Medulla oblongata (tissue), 1 donor: ENCODE measurements around the gene CLHC1.
"Not testable (repeated sequence)": the region's sequence is repeated elsewhere in the genome, so short reads cannot be mapped to it uniquely, and the experiment has no call there.

Experiments used
- DNase-seq: peaks from one replicate; pipeline ENCODE4 v3.0.0-alpha.2; 2015; ENCODE audit errors: extremely low spot score

The CLHC1 gene

DNA sequence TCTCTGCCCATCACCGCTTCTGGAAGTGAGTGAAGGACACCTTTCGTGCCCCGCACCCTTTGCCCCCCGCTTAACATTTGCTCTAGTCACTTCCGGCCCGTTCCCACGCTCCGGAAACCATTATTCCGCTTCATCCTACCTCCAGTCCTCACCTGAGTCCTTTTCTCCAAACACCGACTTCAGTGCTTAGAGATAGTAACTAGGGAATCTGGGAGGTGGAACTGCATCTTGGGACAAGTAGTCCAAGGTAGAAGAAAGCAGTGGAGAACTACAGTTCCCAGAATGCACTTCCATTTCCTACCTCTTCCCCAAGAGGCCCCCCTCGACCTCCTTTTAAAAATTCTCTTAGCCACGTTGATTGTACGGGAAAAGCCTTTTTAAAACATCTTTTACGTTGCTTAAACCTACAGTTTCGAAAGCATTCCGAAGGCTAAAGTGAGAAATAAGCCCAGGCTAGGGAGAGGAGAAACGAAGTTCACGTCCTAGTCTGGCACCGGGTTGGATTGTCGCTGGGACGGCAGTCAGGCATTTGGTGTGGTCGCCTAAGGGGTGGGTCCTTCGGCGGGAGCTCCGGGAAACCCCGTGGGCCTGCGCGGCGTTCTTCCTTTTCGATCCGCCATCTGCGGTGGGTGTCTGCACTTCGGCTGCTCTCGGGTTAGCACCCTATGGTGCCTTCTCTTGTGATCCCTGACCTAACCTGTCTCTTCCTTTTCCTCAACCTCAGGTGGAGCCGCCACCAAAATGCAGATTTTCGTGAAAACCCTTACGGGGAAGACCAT lies at the start of gene CLHC1, which contains the start of gene RPS27A:
CLHC1 (minus strand) TSS at position 210 of the 779 bp plus-strand sequence. CDS start 9,882 bp downstream, outside the sequence.
RPS27A (plus strand) TSS at position 605 of the 779 bp plus-strand sequence; CDS start at position 742, 137 bp downstream.
- peak; percentile 98 for DNase-seq

GRCh38 chr2:55280851-55281546 lies 48.9 kb upstream of the CLHC1 start:
- not testable (repeated sequence) for DNase-seq

DNA sequence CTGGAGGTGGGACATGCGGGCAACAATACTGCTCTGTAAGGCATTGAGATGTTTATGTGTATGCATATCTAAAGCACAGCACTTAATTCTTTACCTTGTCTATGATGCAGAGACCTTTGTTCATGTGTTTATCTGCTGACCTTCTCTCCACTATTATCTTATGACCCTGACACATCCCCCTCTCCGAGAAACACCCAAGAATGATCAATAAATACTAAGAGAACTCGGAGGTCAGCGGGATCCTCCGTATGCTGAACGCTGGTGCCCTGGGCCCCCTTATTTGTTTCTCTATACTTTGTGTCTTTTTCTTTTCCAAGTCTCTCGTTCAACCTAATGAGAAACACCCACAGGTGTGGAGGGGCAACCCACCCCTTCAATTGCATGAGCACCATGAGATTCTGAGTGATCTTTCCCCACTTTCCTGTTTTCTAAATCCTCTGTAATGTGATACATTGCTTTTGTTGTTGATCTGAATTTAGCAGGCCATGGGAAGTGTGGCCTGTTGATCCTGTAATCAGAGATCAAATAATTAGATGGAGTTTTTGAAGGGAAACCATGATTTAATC lies 47.8 kb upstream of the CLHC1 start:
- DNase-seq: not testable (repeated sequence)

GRCh38 chr2:55279214-55279835 lies 47.2 kb upstream of the CLHC1 start:
- not testable (repeated sequence) for DNase-seq

GRCh38 chr2:55277310-55277709 lies 45.2 kb upstream of the CLHC1 start:
- DNase-seq: no peak

- DNase-seq: not testable (repeated sequence)
These were observed 42.3 kb upstream of the CLHC1 start for GRCh38 chr2:55274346-55274745.

DNA sequence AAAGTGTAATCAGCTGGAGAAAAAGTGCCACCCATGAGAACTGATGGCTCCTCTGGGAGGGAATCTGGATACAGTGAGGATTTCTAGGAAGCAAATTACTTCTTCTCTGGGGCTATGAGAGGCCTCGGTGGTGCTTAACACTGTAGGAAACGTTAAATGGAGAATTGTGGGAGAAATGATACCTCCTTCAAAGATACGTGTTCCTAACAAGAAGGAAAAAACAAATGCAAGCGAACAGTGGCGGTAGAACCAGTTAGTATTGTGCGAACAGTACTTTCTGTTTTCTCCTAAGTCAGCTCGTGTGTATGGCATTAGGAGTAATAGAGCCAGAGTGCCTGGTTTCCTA lies 37.5 kb upstream of the CLHC1 start:
- no peak for DNase-seq

DNA sequence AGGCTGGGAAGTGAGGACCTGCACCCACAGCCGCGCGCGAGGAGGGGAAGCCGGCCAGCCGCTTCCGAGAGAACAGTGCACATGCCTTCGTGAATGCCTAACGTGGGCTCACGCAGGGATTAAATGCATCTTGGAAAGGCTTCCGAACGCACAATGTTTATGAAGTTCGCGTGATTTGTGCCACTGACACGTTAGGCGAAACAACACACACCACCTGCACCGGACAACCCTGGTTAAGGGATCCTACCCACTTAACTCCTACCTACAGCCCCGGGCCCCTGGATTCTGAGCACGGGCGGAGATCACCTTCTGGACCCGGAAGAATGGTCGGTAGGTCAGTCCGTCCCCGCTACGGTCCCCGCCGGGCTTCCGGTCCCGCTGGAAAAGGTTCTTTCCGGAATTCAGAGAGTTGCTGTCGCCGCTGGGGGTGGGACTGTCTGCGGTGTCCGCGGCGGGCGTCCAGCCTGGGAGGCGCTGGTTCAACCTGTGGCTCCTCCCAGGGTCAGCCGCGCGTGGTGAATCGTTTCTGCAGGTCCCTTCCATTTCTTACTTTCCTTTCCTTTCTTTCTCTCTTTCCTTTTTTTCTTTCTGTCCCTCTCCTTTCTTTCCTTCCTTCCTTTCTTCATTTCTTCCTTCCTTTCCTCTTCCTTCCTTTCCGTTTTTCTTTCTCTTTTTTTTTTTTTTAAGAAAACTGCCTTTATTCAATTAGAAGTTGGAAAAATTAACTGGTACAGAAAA lies 37.0 kb upstream of the CLHC1 start, which contains the start of gene MTIF2:
MTIF2 (minus strand) TSS at position 325 of the 738 bp plus-strand sequence. CDS start 5,373 bp downstream, outside the sequence.
- peak; percentile 95 for DNase-seq

DNA sequence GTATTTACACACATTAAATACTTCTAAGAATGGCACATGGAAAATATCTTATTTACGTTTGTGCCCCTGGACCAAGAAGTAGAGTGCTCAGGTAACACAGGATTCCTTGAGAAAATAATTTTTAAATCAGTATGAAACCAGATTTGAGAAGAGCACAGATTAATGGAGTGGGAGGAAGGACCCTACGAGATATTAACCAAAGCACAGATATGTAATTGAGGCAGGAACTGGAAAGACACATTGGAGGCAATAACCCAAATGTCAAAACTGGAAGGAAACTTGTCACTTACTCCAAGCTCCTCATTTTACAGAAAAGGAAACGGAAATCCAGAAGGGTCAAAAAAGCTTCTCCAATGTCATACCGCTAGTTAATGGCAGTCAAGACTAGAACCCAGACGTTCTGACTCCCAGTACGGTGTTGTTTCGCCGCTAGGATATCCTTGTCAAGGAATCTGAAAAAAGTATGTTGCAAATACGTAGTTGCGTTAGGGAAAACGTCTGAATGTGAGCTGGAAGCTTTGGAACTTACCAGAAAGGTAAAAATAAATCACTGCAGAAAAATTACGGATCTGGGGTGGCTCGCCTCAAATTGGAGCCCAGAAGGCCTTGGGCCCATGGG lies 36.3 kb upstream of the CLHC1 start:
- DNase-seq: no peak

DNA sequence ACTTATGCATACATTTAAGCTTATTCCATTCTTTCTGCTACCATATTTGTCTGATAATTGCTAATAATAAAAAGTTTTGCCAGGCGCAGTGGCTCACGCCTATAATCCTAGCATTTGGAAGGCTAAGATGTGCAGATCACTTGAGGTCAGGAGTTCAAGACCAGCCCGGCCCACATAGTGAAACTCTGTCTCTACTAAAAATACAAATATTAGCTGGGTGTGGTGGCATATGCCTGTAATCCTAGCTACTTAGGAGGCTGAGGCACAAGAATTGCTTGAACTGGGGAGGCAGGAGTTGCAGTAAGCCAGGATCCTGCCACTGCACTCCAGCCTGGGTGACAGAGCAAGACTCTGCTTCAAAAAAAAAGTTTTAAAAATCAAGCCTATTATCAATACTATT lies 27.5 kb upstream of the CLHC1 start:
- not testable (repeated sequence) for DNase-seq

- no peak for DNase-seq
These were observed 20.7 kb upstream of the CLHC1 start for GRCh38 chr2:55252832-55253231.

DNA sequence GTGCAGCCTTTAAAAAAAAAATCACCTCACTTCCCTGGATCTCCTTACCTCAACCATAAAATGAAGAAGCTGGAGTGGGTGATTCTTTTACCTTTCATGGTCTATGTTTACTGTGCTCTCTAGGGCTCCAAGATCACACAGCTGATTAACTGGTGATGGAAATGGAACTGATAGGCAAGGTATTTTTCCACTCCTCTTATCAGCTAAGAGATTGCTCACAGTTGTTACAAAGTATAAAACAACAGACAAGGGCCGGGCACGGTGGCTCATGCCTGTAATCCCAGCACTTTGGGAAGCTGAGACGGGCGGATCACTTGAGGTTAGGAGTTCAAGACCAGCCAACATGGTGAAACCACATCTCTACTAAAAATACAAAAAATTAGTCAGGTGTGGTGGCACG lies 14.9 kb upstream of the CLHC1 start:
- no peak for DNase-seq

DNA sequence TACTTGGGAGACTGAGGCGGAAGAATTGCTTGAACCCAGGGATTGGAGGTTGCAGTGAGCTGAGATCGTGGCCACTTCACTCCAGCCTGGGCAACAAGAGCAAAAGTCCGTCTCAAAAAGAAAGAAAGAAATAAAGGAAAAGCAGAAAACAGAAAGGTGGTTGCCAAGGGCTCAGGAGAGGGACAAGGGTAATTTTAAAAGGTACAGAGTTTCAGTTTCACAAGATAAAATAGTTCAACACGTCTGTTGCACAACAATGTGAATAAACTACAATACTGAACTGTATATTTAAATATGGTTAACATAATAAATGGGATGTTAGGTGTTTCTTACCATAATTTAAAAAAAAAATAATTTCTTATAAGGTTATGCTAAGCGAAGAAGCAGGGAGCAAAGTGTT lies 13.3 kb upstream of the CLHC1 start:
- no peak for DNase-seq

GRCh38 chr2:55242617-55243016 lies 10.5 kb upstream of the CLHC1 start:
- DNase-seq: no peak

DNA sequence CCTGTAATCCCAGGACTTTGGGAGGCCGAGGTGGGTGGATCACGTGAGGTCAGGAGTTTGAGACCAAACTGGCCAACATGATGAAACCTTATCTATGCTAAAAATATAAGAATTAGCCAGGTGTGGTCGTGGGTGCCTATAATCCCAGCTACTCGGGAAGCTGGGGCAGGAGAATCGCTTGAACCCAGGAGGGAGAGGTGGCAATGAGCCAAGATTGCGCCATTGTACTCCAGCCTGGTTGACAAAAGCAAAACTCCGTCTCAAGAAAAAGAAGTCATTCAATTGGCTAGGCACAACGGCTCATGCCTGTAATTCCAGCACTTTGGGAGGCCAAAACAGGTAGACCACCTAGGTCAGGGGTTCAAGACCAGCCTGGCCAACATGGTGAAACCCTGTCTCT lies 9.5 kb upstream of the CLHC1 start:
- not testable (repeated sequence) for DNase-seq

DNA sequence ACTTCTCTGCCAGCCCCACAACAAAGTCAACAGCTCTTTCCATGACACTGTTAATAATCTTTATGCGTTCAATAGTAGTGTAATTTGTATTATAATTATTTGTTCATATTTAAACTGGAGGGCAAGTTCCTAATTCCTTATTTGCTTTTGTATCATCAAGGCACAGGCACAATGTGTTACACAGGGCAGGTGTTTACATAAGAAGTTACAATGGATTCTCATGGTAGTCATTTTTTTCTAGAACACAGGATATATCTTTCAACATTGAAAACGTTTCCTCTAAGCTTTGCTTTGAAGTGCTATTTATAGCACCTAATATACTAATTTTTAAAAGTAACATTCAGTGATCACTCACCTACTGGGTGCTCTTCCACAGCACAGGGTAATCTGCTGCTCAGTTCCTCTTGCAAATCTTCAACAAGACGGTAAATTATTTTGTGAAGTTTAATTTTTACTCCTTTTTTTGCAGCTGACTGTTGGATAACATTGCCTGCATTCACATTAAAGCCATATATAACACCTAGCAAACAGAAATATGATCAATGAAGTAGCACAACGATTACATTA lies 7.6 kb upstream of the CLHC1 start:
- DNase-seq: no peak

- no peak for DNase-seq
These were observed 5.0 kb upstream of the CLHC1 start for GRCh38 chr2:55236992-55237543.

DNA sequence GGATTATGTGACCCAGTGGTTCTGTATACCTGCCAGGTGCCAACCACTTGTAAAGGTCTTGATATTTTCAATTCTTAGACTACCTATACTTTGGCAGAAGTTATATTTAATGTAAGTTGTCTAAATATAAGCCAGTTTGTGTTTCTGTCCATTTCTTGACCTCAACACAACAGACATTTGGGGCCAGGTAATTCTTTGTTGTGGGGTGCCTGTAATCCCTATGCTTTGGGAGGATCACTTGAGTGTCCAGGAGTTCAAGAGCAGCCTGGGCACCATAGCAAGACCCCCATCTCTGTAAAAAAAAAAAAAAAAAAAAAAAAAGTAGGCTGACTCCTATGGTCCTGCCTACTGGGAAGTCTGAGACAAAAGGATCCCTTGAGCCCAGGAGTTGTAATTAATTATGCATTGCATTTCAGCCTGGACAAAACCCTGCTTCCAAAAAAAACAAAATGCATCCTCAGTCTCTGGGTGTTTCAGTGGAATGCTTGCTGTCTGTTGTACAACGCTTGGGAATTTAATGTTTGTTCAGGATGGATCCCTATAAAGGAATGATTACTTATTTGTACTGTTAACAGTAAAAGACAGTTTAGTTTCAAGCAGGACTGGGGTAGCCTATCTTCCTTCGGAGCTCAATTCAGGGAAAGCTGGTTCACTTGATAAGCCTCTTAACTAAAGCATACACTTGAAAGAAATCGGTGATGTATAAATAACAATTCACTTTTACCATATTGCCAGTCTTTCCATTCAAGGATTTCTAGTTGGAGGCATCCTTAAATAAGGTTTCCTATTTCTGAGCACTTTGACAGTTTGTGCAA lies 3.8 kb upstream of the CLHC1 start:
- no peak for DNase-seq

GRCh38 chr2:55233658-55233940 lies 1.5 kb upstream of the CLHC1 start:
- no peak for DNase-seq
